SJSA1 (cell line): ENCODE data around the gene LDAH. TPM values are rescaled to one million over a fixed set of nuclear protein-coding genes. Genes with fewer than 3 reads are reported as not detected.

Source experiments
- DNase-seq, 2 experiments: peaks; one replicate each; pipeline ENCODE4 v3.0.0-alpha.2; 2015 to 2020; ENCODE audit warnings: low spot score in 2 of 2, low read depth in 1 of 2
- H3K27ac ChIP-seq: fragments of 250-450 bp; sonication (Bioruptor Pico); 2 replicates; pipeline ENCODE4 v1.5.1; 2020; ENCODE audit warnings: mild to moderate bottlenecking, moderate library complexity
- H3K27me3 ChIP-seq: fragments of 250-450 bp; sonication (Bioruptor Pico); replicated peaks from 2 replicates; pipeline ENCODE4 v1.5.1; 2020; ENCODE audit warnings: mild to moderate bottlenecking, moderate library complexity
- H3K36me3 ChIP-seq: fragments of 250-450 bp; sonication (Bioruptor Pico); 2 replicates; pipeline ENCODE4 v1.5.1; 2020; ENCODE audit warnings: mild to moderate bottlenecking
- H3K4me1 ChIP-seq: fragments of 250-450 bp; sonication (Bioruptor Pico); replicated peaks from 2 replicates; pipeline ENCODE4 v1.6.1; 2021; ENCODE audit warnings: mild to moderate bottlenecking
- H3K4me3 ChIP-seq: fragments of 250-450 bp; sonication (Bioruptor Pico); 2 replicates; pipeline ENCODE4 v1.5.1; 2020; ENCODE audit warnings: mild to moderate bottlenecking
- H3K9me3 ChIP-seq: fragments of 250-450 bp; sonication (Bioruptor Pico); replicated peaks from 2 replicates; pipeline ENCODE4 v1.5.1; 2020; ENCODE audit warnings: mild to moderate bottlenecking
- total RNA-seq: library from RNA; depleted of rRNA; stranded (reverse); fragments of >200 nt; shearing (Covaris generic); gene quantifications from 2 replicates; pipeline ENCODE4 v1.2.3, GENCODE V29; 2014

The LDAH gene
- total RNA-seq, 1 experiment from 2014 or later = 28.2 TPM

DNA sequence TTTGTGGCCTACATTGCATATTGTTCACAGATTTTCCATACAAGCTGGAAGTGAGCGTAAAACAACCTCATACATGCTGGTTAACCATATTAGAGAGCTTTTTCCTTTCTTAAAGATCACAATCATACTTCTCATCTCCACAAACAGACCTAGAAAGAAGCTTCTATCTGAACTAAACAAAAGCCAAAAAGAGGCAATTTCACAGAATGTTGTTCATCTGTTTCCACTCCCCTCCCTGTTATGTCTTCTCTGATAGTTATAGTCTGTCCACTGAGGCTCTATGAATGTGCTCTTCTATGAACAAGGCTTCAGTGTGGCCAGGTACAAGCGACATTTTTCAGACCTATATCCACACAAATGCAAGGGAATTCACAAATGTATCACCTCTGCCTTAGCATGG, 63.4 kb downstream of the LDAH start:
- H3K27ac ChIP-seq = no peak overlapping the region
- no peaks in the 10 kb centered on the region for H3K27me3 ChIP-seq
- H3K9me3 ChIP-seq = no peaks in the 10 kb centered on the region
- DNase-seq = no peak
- H3K4me3 ChIP-seq = no peak overlapping the region
- no peaks in the 10 kb centered on the region for H3K36me3 ChIP-seq
- no peaks in the 10 kb centered on the region for H3K4me1 ChIP-seq

- H3K27ac ChIP-seq = no peak overlapping the region
- DNase-seq = no peak
- H3K4me1 ChIP-seq = no peaks in the 10 kb centered on the region
- no peaks in the 10 kb centered on the region for H3K27me3 ChIP-seq
- no peak overlapping the region for H3K4me3 ChIP-seq
- H3K36me3 ChIP-seq = no peaks in the 10 kb centered on the region
- no peaks in the 10 kb centered on the region for H3K9me3 ChIP-seq
These were observed 63.9 kb downstream of the LDAH start for GRCh38 chr2:20758997-20759396.

GRCh38 chr2:20757405-20758090, 65.4 kb downstream of the LDAH start:
- no peaks in the 10 kb centered on the region for H3K4me1 ChIP-seq
- no peak for DNase-seq
- no peak overlapping the region for H3K4me3 ChIP-seq
- H3K9me3 ChIP-seq = no peaks in the 10 kb centered on the region
- no peaks in the 10 kb centered on the region for H3K27me3 ChIP-seq
- no peaks in the 10 kb centered on the region for H3K36me3 ChIP-seq
- no peak overlapping the region for H3K27ac ChIP-seq

- H3K27me3 ChIP-seq = no peaks in the 10 kb centered on the region
- no peak overlapping the region for H3K27ac ChIP-seq
- no peak for DNase-seq
- no peak overlapping the region for H3K4me3 ChIP-seq
- no peaks in the 10 kb centered on the region for H3K36me3 ChIP-seq
- H3K9me3 ChIP-seq = no peaks in the 10 kb centered on the region
- H3K4me1 ChIP-seq = no peaks in the 10 kb centered on the region
These were observed 67.6 kb downstream of the LDAH start for GRCh38 chr2:20755132-20755800.

- no peak for DNase-seq
- no peak overlapping the region for H3K4me3 ChIP-seq
- no peaks in the 10 kb centered on the region for H3K4me1 ChIP-seq
- no peaks in the 10 kb centered on the region for H3K27me3 ChIP-seq
- no peak overlapping the region for H3K27ac ChIP-seq
- no peaks in the 10 kb centered on the region for H3K36me3 ChIP-seq
- H3K9me3 ChIP-seq = no peaks in the 10 kb centered on the region
These were observed 70.6 kb downstream of the LDAH start for GRCh38 chr2:20752293-20752692.

DNA sequence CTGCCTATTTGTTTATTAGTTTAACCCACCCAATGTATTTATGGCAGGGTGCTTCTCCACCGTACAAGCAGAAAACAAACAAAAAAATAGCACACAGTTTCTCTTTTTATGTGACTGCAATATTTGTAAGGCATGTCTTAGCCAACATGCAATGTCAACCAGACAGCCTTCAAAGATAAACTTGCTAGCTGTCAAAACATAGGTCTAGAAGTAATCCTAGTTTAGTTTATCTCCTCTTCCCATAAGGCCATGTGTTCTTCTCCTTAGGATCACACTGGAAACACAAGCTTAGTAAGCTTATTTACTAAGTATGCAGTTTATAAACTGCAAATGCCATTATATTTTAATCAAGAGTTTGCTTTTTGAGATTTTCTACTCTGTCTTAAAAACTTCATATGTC, 75.6 kb downstream of the LDAH start:
- no peak for DNase-seq
- H3K9me3 ChIP-seq = no peaks in the 10 kb centered on the region
- no peaks in the 10 kb centered on the region for H3K27me3 ChIP-seq
- no peaks in the 10 kb centered on the region for H3K4me1 ChIP-seq
- no peak overlapping the region for H3K27ac ChIP-seq
- H3K36me3 ChIP-seq = no peaks in the 10 kb centered on the region
- H3K4me3 ChIP-seq = no peak overlapping the region

GRCh38 chr2:20745924-20746555, 76.9 kb downstream of the LDAH start:
- H3K36me3 ChIP-seq = no peaks in the 10 kb centered on the region
- H3K4me3 ChIP-seq = no peak overlapping the region
- DNase-seq = no peak

GRCh38 chr2:20744366-20745335, 78.2 kb downstream of the LDAH start:
- H3K27ac ChIP-seq = no peak overlapping the region
- no peaks in the 10 kb centered on the region for H3K9me3 ChIP-seq
- DNase-seq = no peak

More at GRCh38 chr2:20745924-20746555, 76.9 kb downstream of the LDAH start:
- no peaks in the 10 kb centered on the region for H3K27me3 ChIP-seq
- H3K9me3 ChIP-seq = no peaks in the 10 kb centered on the region
- H3K27ac ChIP-seq = no peak overlapping the region
- no peaks in the 10 kb centered on the region for H3K4me1 ChIP-seq

DNA sequence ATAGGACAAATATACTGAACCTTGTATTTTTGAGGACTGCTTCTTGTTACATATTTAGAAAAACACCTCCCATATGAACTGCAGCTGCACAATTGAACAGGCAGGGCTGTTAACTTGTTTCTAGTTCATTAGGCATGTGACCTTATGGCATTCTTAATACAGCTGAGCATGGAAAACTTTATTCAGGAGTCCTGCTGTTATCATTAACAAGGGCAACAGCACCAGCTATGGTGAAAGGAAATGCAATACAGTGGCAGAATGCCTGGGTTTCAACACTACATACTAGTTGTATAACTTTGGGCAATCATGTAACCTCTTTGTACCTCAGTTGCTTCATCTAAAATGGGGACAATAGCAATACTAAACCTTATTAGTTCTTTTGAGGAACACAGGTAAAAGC, 84.1 kb downstream of the LDAH start:
- H3K4me3 ChIP-seq = no peak overlapping the region
- no peaks in the 10 kb centered on the region for H3K4me1 ChIP-seq

More at GRCh38 chr2:20744366-20745335, 78.2 kb downstream of the LDAH start:
- no peaks in the 10 kb centered on the region for H3K4me1 ChIP-seq
- no peaks in the 10 kb centered on the region for H3K36me3 ChIP-seq
- H3K4me3 ChIP-seq = no peak overlapping the region
- no peaks in the 10 kb centered on the region for H3K27me3 ChIP-seq

DNA sequence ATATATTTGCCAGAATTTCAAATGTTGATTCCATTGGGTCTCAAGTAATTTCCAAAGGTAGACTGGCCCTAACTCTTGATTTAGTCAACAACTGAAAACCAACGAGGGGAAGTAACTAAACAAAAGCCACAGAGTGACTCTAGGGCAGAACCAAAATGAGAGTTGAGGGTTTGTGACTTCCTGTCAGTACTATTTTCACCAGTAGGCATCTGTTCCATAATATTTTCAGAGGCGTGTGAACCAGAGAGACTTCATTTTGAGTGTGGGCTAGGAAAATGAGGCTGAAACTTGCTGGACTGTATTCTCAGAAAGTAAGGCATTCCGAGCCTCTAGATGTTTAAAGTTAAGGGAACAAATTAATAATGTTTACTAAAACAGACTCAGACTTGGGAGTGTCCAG, 85.4 kb downstream of the LDAH start:
- Histone ChIP-seq H3K4me1 (no peaks in the 10 kb centered on the region), H3K27me3 (no peaks in the 10 kb centered on the region), H3K36me3 (0 out of 2 replicates have a peak, but pooled peaks cover 2% of the 10 kb centered on the region), H3K27ac (no peak overlapping the region), H3K4me3 (no peak overlapping the region), H3K9me3 (no peaks in the 10 kb centered on the region)
- DNase-seq = no peak

More for the DNA sequence above, 84.1 kb downstream of the LDAH start:
- H3K27ac ChIP-seq = no peak overlapping the region
- DNase-seq = no peak
- H3K9me3 ChIP-seq = no peaks in the 10 kb centered on the region
- no peaks in the 10 kb centered on the region for H3K27me3 ChIP-seq
- 0 out of 2 replicates have a peak, but pooled peaks cover 2% of the 10 kb centered on the region for H3K36me3 ChIP-seq

DNA sequence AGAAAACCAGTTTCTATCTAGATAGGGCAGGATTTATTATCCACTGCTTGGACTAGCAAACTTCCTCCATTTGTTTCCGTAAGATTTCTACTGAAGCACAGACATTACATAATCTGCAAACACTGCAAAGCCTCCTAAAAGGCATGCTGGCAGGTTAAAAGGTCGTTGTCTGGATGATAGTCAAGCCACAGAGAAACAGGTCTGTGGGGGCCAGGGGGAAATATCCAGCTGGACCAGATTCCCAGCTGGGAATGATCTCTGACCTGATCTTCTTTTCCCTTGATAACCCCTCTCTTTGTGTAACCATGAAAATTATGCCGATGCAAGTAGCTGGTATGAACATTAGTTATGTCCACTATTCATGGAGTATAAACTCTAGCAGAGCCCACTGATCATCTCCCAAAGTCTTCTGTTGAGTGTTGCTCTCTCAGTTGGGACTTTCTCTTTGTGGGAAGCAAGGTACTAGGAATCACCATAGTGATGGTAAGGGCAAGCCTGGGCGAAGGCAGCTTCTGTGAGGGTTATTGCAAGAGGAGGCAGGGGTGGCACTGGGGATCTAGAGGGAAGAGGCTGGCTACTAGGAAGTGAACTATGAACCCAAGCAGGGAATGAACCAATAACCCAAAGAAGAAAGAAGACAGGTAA, 94.7 kb downstream of the LDAH start:
- no peak overlapping the region for H3K4me3 ChIP-seq

GRCh38 chr2:20726913-20727312, 96.0 kb downstream of the LDAH start:
- Histone ChIP-seq H3K27ac (no peak overlapping the region), H3K27me3 (no peaks in the 10 kb centered on the region), H3K4me1 (no peaks in the 10 kb centered on the region), H3K9me3 (no peaks in the 10 kb centered on the region), H3K4me3 (no peak overlapping the region), H3K36me3 (peaks cover 5% of the 10 kb centered on the region; the same call in 1 of the 2 replicates)
- no peak for DNase-seq

More for the DNA sequence above, 94.7 kb downstream of the LDAH start:
- no peak for DNase-seq
- H3K4me1 ChIP-seq = no peaks in the 10 kb centered on the region
- H3K36me3 ChIP-seq = peaks cover 5% of the 10 kb centered on the region; the same call in 1 of the 2 replicates
- no peak overlapping the region for H3K27ac ChIP-seq
- H3K9me3 ChIP-seq = no peaks in the 10 kb centered on the region
- no peaks in the 10 kb centered on the region for H3K27me3 ChIP-seq

GRCh38 chr2:20725782-20726181, 97.1 kb downstream of the LDAH start:
- H3K4me3 ChIP-seq = no peak overlapping the region

More at GRCh38 chr2:20725782-20726181, 97.1 kb downstream of the LDAH start:
- Histone ChIP-seq H3K9me3 (no peaks in the 10 kb centered on the region; the same call in 1 of the 2 replicates), H3K27ac (no peak overlapping the region), H3K4me1 (no peaks in the 10 kb centered on the region), H3K36me3 (peaks cover 5% of the 10 kb centered on the region; the same call in 1 of the 2 replicates), H3K27me3 (no peaks in the 10 kb centered on the region)
- DNase-seq = no peak
